GM21529 (cell line): ENCODE results near the gene CACNA1S.

ENCODE experiments used
- ATAC-seq: cut with Tn5 transposase; IDR thresholded peaks from one replicate; pipeline ENCODE4 v1.9.1; 2021; ENCODE audit not compliant: unreplicated experiment

Gene CACNA1S

GRCh38 chr1:200991097-200991614 lies 121.1 kb downstream of the CACNA1S start:
- ATAC-seq, result no peak

DNA sequence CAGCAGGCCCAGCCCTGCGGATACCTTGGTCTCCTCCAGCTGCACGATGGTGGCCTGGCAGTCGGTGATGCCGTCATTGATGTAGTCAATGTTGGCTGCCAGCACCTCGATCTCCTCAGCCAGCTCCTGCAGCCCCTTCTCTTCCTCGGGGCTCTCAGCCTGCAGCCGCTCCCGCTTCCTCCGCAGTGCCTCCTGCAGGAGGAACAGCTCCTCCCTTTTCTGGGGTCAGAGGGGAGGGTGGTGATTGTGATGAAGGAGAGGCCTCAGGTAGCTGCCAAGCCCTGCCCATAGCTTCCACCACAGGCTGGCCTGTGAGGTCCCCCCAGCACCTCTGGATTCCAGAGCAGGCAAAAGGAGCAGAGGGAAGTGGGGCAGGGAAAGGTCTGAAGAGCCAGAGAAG lies 122.1 kb downstream of the CACNA1S start:
- ATAC-seq, result no peak
